GM12878 (cell line): ENCODE results near the gene TIMM22. TPM values are rescaled to one million over a fixed set of nuclear protein-coding genes. Genes with fewer than 3 reads are reported as not detected.

Experiments used
- ATAC-seq: fragments of 200-7000 bp; cut with Tn5 transposase; 3 replicates; pipeline ENCODE4 v1.9.1; 2020; ENCODE audit warnings: mild to moderate bottlenecking, moderate library complexity
- BruUV-seq: library from RNA; stranded (reverse); fragments of 400-500 nt; replicated peaks from 2 replicates; lab custom pipeline; 2021; lab: Mats Ljungman, UMichigan
- CTCF ChIA-PET: fragments of 300-600 bp; sonication (Branson Sonifier 250); formaldehyde crosslinking; extraction: SDS; loops from one replicate; lab custom pipeline; 2021; ENCODE audit warnings: inconsistent platforms; lab: Yijun Ruan, JAX
- POLR2A ChIA-PET: fragments of 350-600 bp; formaldehyde crosslinking; extraction: SDS; loops from one replicate; lab custom pipeline; 2021; ENCODE audit warnings: inconsistent platforms; lab: Charles Lee
- RAD21 ChIA-PET: fragments of 300-600 bp; sonication (Branson Sonifier 250); formaldehyde crosslinking; loops from one replicate; lab custom pipeline; 2023; ENCODE audit warnings: antibody characterized with exemption; ENCODE audit not compliant: unreplicated experiment; lab: Charles Lee
- SMC1A ChIA-PET: fragments of 300-600 bp; sonication (Branson Sonifier 250); formaldehyde crosslinking; loops from one replicate; lab custom pipeline; 2023; ENCODE audit not compliant: unreplicated experiment, uncharacterized antibody; lab: Charles Lee
- DNase-seq: peaks from one replicate; pipeline ENCODE4 v3.0.0-alpha.2; 2011; ENCODE audit warnings: low read depth, low spot score
- FAIRE-seq: peaks from 3 replicates; lab custom pipeline; 2011; peaks lifted over from hg19 to GRCh38; lab: Jason Lieb, UNC
- H2AFZ ChIP-seq: 2 replicates; pipeline ENCODE4 v1.6.0; 2011; ENCODE audit warnings: low read depth, low read length, control low read depth; ENCODE audit not compliant: control insufficient read depth
- H3K27ac ChIP-seq: 2 replicates; pipeline ENCODE4 v1.5.1; 2011; ENCODE audit warnings: control low read depth; ENCODE audit not compliant: control insufficient read depth, insufficient read depth
- H3K27me3 ChIP-seq, 2 experiments: replicated peaks in 1 of 2; 2 replicates each; pipeline versions ENCODE4 v1.6.0 to v1.6.1; 2011; ENCODE audit warnings: low read length in 1 of 2; ENCODE audit not compliant: control insufficient read depth in 2 of 2, insufficient read depth in 2 of 2
- H3K36me3 ChIP-seq, 2 experiments: 2 replicates each; pipeline ENCODE4 v1.5.1; 2011; ENCODE audit warnings: low read length in 1 of 2; ENCODE audit not compliant: control insufficient read depth in 2 of 2, insufficient read depth in 2 of 2
- H3K4me1 ChIP-seq: 2 replicates; pipeline ENCODE4 v1.6.1; 2011; ENCODE audit warnings: mild to moderate bottlenecking, low read length, moderate library complexity, mixed read lengths; ENCODE audit not compliant: control insufficient read depth, insufficient read depth
- H3K4me2 ChIP-seq: 2 replicates; pipeline ENCODE4 v1.6.0; 2011; ENCODE audit warnings: control low read depth; ENCODE audit not compliant: control insufficient read depth, insufficient read depth
- H3K4me3 ChIP-seq: fragments of 200-600 bp; sonication (generic); 2 replicates; pipeline ENCODE4 v1.5.1; 2016
- H3K79me2 ChIP-seq: 2 replicates; pipeline ENCODE4 v1.6.0; 2011; ENCODE audit warnings: low read length; ENCODE audit not compliant: control insufficient read depth, insufficient read depth
- H3K9ac ChIP-seq: 2 replicates; pipeline ENCODE4 v1.8.0; 2011; ENCODE audit warnings: low read length, control low read depth, mixed read lengths; ENCODE audit not compliant: control insufficient read depth, insufficient read depth
- H3K9me3 ChIP-seq: replicated peaks from 3 replicates; pipeline ENCODE4 v1.5.1; 2011; ENCODE audit warnings: mild to moderate bottlenecking, low read length; ENCODE audit not compliant: control insufficient read depth, insufficient read depth
- H4K20me1 ChIP-seq: 2 replicates; pipeline ENCODE4 v1.6.0; 2011; ENCODE audit not compliant: control insufficient read depth, insufficient read depth
- ATF7 ChIP-seq: fragments of 450-650 bp; IDR thresholded peaks from 2 replicates; pipeline ENCODE4 v1.6.1; 2016; ENCODE audit warnings: low read depth, mild to moderate bottlenecking
- BHLHE40 ChIP-seq, 2 experiments: fragments of 450-650 bp in 1 of 2; IDR thresholded peaks; 2 replicates each; pipeline ENCODE4 v1.6.1; 2011 to 2017; ENCODE audit warnings: low read depth in 2 of 2, borderline replicate concordance in 1 of 2, improper control_type of control experiment in 1 of 2, low read length in 1 of 2, mild to moderate bottlenecking in 1 of 2
- CREM ChIP-seq: IDR thresholded peaks from 2 replicates; pipeline ENCODE4 v1.6.1; 2014; ENCODE audit warnings: antibody characterized with exemption, low read depth
- EP300 ChIP-seq, 2 experiments: fragments of 150-350 bp in 1 of 2; IDR thresholded peaks; 2 replicates each; pipeline ENCODE4 v1.6.1; 2011 to 2012; ENCODE audit warnings: low read depth in 2 of 2, low read length in 2 of 2, borderline replicate concordance in 1 of 2, improper control_type of control experiment in 1 of 2, inconsistent platforms in 1 of 2; ENCODE audit not compliant: control insufficient read depth in 1 of 2
- FOS ChIP-seq: IDR thresholded peaks from 3 replicates; pipeline ENCODE4 v1.6.1; 2011; ENCODE audit warnings: borderline replicate concordance; ENCODE audit not compliant: insufficient read length; ENCODE audit errors: extremely low read depth
- IRF4 ChIP-seq: IDR thresholded peaks from 2 replicates; pipeline ENCODE4 v1.6.1; 2011; ENCODE audit warnings: low read depth, low read length
- JUNB ChIP-seq: IDR thresholded peaks from 2 replicates; pipeline ENCODE4 v1.6.1; 2016; ENCODE audit warnings: antibody characterized with exemption, mild to moderate bottlenecking
- MEF2B ChIP-seq: fragments of 450-650 bp; IDR thresholded peaks from 2 replicates; pipeline ENCODE4 v1.6.1; 2018; ENCODE audit warnings: mild to moderate bottlenecking, moderate library complexity; ENCODE audit not compliant: partially characterized antibody, poor library complexity, severe bottlenecking
- NR2C2 ChIP-seq: IDR thresholded peaks from 2 replicates; pipeline ENCODE4 v1.6.1; 2011; ENCODE audit warnings: borderline replicate concordance, low read depth; ENCODE audit not compliant: control insufficient read depth, insufficient read length
- SIN3A ChIP-seq: IDR thresholded peaks from 2 replicates; pipeline ENCODE4 v1.6.1; 2012; ENCODE audit warnings: low read depth, low read length, improper control_type of control experiment
- SIX5 ChIP-seq: IDR thresholded peaks from 2 replicates; pipeline ENCODE4 v1.6.1; 2011; ENCODE audit warnings: mild to moderate bottlenecking, low read depth, low read length, moderate library complexity; ENCODE audit not compliant: severe bottlenecking
- SREBF1 ChIP-seq: IDR thresholded peaks from 2 replicates; pipeline ENCODE4 v1.6.1; 2012; ENCODE audit warnings: mild to moderate bottlenecking, low read length
- USF2 ChIP-seq: IDR thresholded peaks from 2 replicates; pipeline ENCODE4 v1.6.1; 2011; ENCODE audit warnings: low read depth, low read length, improper control_type of control experiment, borderline replicate concordance
- WRNIP1 ChIP-seq: IDR thresholded peaks from 2 replicates; pipeline ENCODE4 v1.6.1; 2011; ENCODE audit warnings: low read depth, low read length, improper control_type of control experiment, borderline replicate concordance
- ZBTB4 ChIP-seq: fragments of 450-650 bp; formaldehyde crosslinking; IDR thresholded peaks from 2 replicates; pipeline ENCODE4 v1.4.0; 2022; ENCODE audit warnings: mild to moderate bottlenecking, moderate library complexity
- ZNF274 ChIP-seq: IDR thresholded peaks from one replicate; pipeline ENCODE4 v1.8.0; 2011; ENCODE audit not compliant: insufficient read length, insufficient read depth
- WGBS: methylation state at CpG from one replicate; pipeline ENCODE4 v1.1.6; 2016; ENCODE audit warnings: low lambda C conversion rate; ENCODE audit not compliant: insufficient replicate concordance, insufficient coverage; ENCODE audit errors: missing lambda C conversion rate; 5-methylcytosine and 5-hydroxymethylcytosine counted together
- in situ Hi-C: fragments of 300-500 bp; cut with MboI; formaldehyde crosslinking; loops from 9 replicates; pipeline ENCODE4 v1.14.3; 2018; ENCODE audit warnings: mixed read lengths
- intact Hi-C: fragments of 100-400 bp; cut with micrococcal nuclease; formaldehyde crosslinking; loops from one replicate; pipeline ENCODE4 v1.14.2; 2022; ENCODE audit not compliant: unreplicated experiment
- polyA plus RNA-seq, 11 experiments: library from polyadenylated mRNA; depleted of rRNA in 4 of 11; unstranded in 6 of 11; stranded (reverse) in 5 of 11; fragments of >200 nt; fragmentation: Nextera tagmentation in 4 of 11; fragmentation: Illumina TruSeq in 1 of 11; extraction: Ambion mirVana in 4 of 11; extraction: Trizol in 1 of 11; gene quantifications; 1 replicate in 1 of 11; 2 replicates in 10 of 11; pipeline versions ENCODE4 v1.2.1 to v1.2.3, GENCODE V29; 2011 to 2016; ENCODE audit warnings: inconsistent platforms in 2 of 11, missing spikeins in 2 of 11, low read depth in 1 of 11
- total RNA-seq, 4 experiments: library from RNA; depleted of rRNA in 3 of 4; stranded (reverse); fragments of >200 nt in 3 of 4; fragmentation: Illumina TruSeq in 1 of 4; extraction: Trizol in 1 of 4; gene quantifications; 2 replicates each; pipeline versions ENCODE4 v1.2.1 to v1.2.3, GENCODE V29; 2013 to 2021

TIMM22 gene
- total and polyA plus RNA-seq, 10 of the 15 experiments (the other 5 are each of a cell fraction or from before 2014, with no cell fraction given), result 4.4 to 25.0 (median 10.6) TPM

- Histone ChIP-seq H3K9me3 (no peaks in the 10 kb centered on the region), H3K79me2 (no peaks in the 10 kb centered on the region), H3K4me3 (no peak overlapping the region), H3K4me1 (no peaks in the 10 kb centered on the region), H3K9ac (no peak overlapping the region), H3K36me3 (peaks cover 5 to 6% of the 10 kb centered on the region in 2 experiments; a peak in 3 of 4 replicates), H3K4me2 (no peak overlapping the region), H3K27me3 (no peaks in the 10 kb centered on the region), H4K20me1 (no peaks in the 10 kb centered on the region), H2AFZ (no peak overlapping the region), H3K27ac (no peak overlapping the region)
- in situ Hi-C loops (no loop called here), intact Hi-C loops (no loop called here)
- DNase-seq (no peak), ATAC-seq (no peak), FAIRE-seq (no peak)
- ChIA-PET POLR2A (no interaction called here), CTCF (interaction anchor here (0.9 kb wide), 1 partner anchor 12 kb away, joined by 5 read pairs; no protein-coding TSS in a partner anchor), RAD21 (no interaction called here), SMC1A (no interaction called here)
- BruUV-seq, result no TSS peak
- TF ChIP-seq SREBF1, result no peak
- no peak for TF ChIP-seq USF2
- no peak for TF ChIP-seq MEF2B
- TF ChIP-seq ZNF274, result no peak
- no peak for TF ChIP-seq ZBTB4
- TF ChIP-seq IRF4, result no peak
- no peak for TF ChIP-seq WRNIP1
- no peak for TF ChIP-seq ATF7
- TF ChIP-seq BHLHE40 (IDR thresholded peaks at IDR 0.05; ENCODE audit: borderline replicate concordance in 1 of 2, low read depth in 2 of 2, low read length in 1 of 2), result no peak
- no peak for TF ChIP-seq JUNB
- no peak for TF ChIP-seq SIX5
- no peak for TF ChIP-seq EP300 (IDR thresholded peaks at IDR 0.05; ENCODE audit: borderline replicate concordance in 1 of 2, control insufficient read depth in 1 of 2, low read depth in 2 of 2, low read length in 2 of 2)
- no peak for TF ChIP-seq CREM
- no peak for TF ChIP-seq FOS
- no peak for TF ChIP-seq NR2C2
- no peak for TF ChIP-seq SIN3A
- 92% methylated on average over 19 of the region's 21 CpGs for WGBS
Measured at GRCh38 chr17:1043601-1044251, 46.8 kb downstream of the TIMM22 start.
